ENCODE results near the gene TRPM7. TPM values are rescaled to one million over a fixed set of nuclear protein-coding genes. Genes with fewer than 3 reads are reported as not detected.

The TRPM7 gene
- total and polyA plus RNA-seq, 2 of the 8 experiments (the other 6 are each of a cell fraction or from before 2014, with no cell fraction given): 7.5 to 33.2 TPM

GRCh38 chr15:50735156-50735555 lies 48.6 kb upstream of the TRPM7 start (continued):
- TF ChIP-seq NRF1 (IDR thresholded peaks at IDR 0.05; ENCODE audit: low read depth, low read length): no peak
- no peak for TF ChIP-seq CBX8 (IDR thresholded peaks at IDR 0.05; ENCODE audit: borderline replicate concordance, low read depth, low read length)
- no peak for TF ChIP-seq HDAC6 (IDR thresholded peaks at IDR 0.05; ENCODE audit: low read depth, low read length)
- TF ChIP-seq GTF2F1 (IDR thresholded peaks at IDR 0.05; ENCODE audit: borderline replicate concordance, low read depth, low read length): no peak
- TF ChIP-seq FOSL1 (IDR thresholded peaks at IDR 0.05; ENCODE audit: insufficient read depth, low read depth, low read length): no peak
- no peak for TF ChIP-seq YY1 (IDR thresholded peaks at IDR 0.05; ENCODE audit: low read depth, low read length)
- TF ChIP-seq GABPA (IDR thresholded peaks at IDR 0.05; ENCODE audit: borderline replicate concordance, insufficient read depth, low read length): no peak

All from H1 (cell line).